Liver (tissue), 9 donors: ENCODE measurements around the gene AP5B1. TPM values are rescaled to one million over a fixed set of nuclear protein-coding genes. Genes with fewer than 3 reads are reported as not detected.

Source experiments
- DNase-seq: peaks from one replicate; pipeline ENCODE4 v3.0.0-alpha.2; 2017; ENCODE audit warnings: low spot score
- H3K27ac ChIP-seq, 2 donors: one replicate each; pipeline ENCODE4 v1.7.0; 2013; ENCODE audit warnings: inconsistent platforms in 2 of 2, low read length in 2 of 2, control low read depth in 1 of 2, low read depth in 1 of 2, mild to moderate bottlenecking in 1 of 2
- H3K27me3 ChIP-seq, 4 donors: one replicate each; pipeline versions ENCODE4 v1.6.1 to v1.7.0; 2013; ENCODE audit warnings: low read length in 3 of 4, inconsistent platforms in 1 of 4, mild to moderate bottlenecking in 1 of 4, moderate library complexity in 1 of 4; ENCODE audit not compliant: control insufficient read depth in 4 of 4, insufficient read depth in 4 of 4
- H3K36me3 ChIP-seq, 4 donors: one replicate each; pipeline versions ENCODE4 v1.6.1 to v1.7.0; 2013; ENCODE audit warnings: low read length in 3 of 4, mild to moderate bottlenecking in 3 of 4, low read depth in 1 of 4, moderate library complexity in 1 of 4; ENCODE audit not compliant: control insufficient read depth in 4 of 4, insufficient read depth in 3 of 4
- H3K4me1 ChIP-seq, 4 donors: one replicate each; pipeline versions ENCODE4 v1.6.1 to v1.7.0; 2013; ENCODE audit warnings: low read length in 3 of 4, mild to moderate bottlenecking in 3 of 4, moderate library complexity in 1 of 4; ENCODE audit not compliant: control insufficient read depth in 4 of 4, insufficient read depth in 4 of 4
- H3K4me3 ChIP-seq, 3 donors: one replicate each; pipeline versions ENCODE4 v1.6.1 to v1.7.0; 2013; ENCODE audit warnings: low read length in 3 of 3, control low read depth in 1 of 3, low read depth in 1 of 3, mild to moderate bottlenecking in 1 of 3
- H3K9ac ChIP-seq, 2 donors: one replicate each; pipeline ENCODE4 v1.7.0; 2013; ENCODE audit warnings: low read length in 2 of 2, mild to moderate bottlenecking in 2 of 2, moderate library complexity in 2 of 2, control low read depth in 1 of 2, low read depth in 1 of 2
- H3K9me3 ChIP-seq, 4 donors: one replicate each; pipeline versions ENCODE4 v1.6.1 to v1.7.0; 2013; ENCODE audit warnings: low read length in 3 of 4; ENCODE audit not compliant: control insufficient read depth in 4 of 4
- ATF3 ChIP-seq: IDR thresholded peaks from 2 replicates; pipeline ENCODE4 v1.6.1; 2016; ENCODE audit warnings: antibody characterized with exemption
- CTCF ChIP-seq: fragments of 150-350 bp; IDR thresholded peaks from 2 replicates; pipeline ENCODE4 v1.5.1; 2017; ENCODE audit warnings: improper control_type of control experiment, low read depth, low read length; ENCODE audit not compliant: missing input control
- FOXA2 ChIP-seq: IDR thresholded peaks from 2 replicates; pipeline ENCODE4 v1.6.1; 2016; ENCODE audit warnings: antibody characterized with exemption
- GABPA ChIP-seq, 2 donors: IDR thresholded peaks in 1 of 2; conservative IDR thresholded peaks in 1 of 2; 2 replicates each; pipeline ENCODE4 v1.6.1; 2016; ENCODE audit warnings: antibody characterized with exemption in 2 of 2, mild to moderate bottlenecking in 1 of 2, moderate library complexity in 1 of 2
- HNF4A ChIP-seq, 2 donors: conservative IDR thresholded peaks; 2 replicates each; pipeline ENCODE4 v1.6.1; 2016; ENCODE audit warnings: antibody characterized with exemption in 2 of 2, mild to moderate bottlenecking in 2 of 2
- HNF4G ChIP-seq: IDR thresholded peaks from 2 replicates; pipeline ENCODE4 v1.6.1; 2016; ENCODE audit warnings: antibody characterized with exemption
- JUND ChIP-seq, 2 donors: IDR thresholded peaks; 2 replicates each; pipeline ENCODE4 v1.6.1; 2016; ENCODE audit warnings: antibody characterized with exemption in 2 of 2
- MAX ChIP-seq: IDR thresholded peaks from 2 replicates; pipeline ENCODE4 v1.6.1; 2016; ENCODE audit warnings: antibody characterized with exemption
- NR2F2 ChIP-seq: IDR thresholded peaks from 2 replicates; pipeline ENCODE4 v1.6.1; 2016; ENCODE audit warnings: antibody characterized with exemption
- RAD21 ChIP-seq, 2 donors: IDR thresholded peaks; 2 replicates each; pipeline ENCODE4 v1.6.1; 2016; ENCODE audit warnings: antibody characterized with exemption in 2 of 2, mild to moderate bottlenecking in 2 of 2
- REST ChIP-seq: IDR thresholded peaks from 2 replicates; pipeline ENCODE4 v1.6.1; 2016; ENCODE audit warnings: antibody characterized with exemption, mild to moderate bottlenecking
- RXRA ChIP-seq, 2 donors: IDR thresholded peaks; 2 replicates each; pipeline ENCODE4 v1.6.1; 2017 to 2018; ENCODE audit warnings: antibody characterized with exemption in 2 of 2, mild to moderate bottlenecking in 1 of 2
- SP1 ChIP-seq: IDR thresholded peaks from 2 replicates; pipeline ENCODE4 v1.6.1; 2018; ENCODE audit warnings: antibody characterized with exemption, mild to moderate bottlenecking
- TAF1 ChIP-seq: conservative IDR thresholded peaks from 2 replicates; pipeline ENCODE4 v1.6.1; 2016; ENCODE audit warnings: antibody characterized with exemption, mild to moderate bottlenecking
- YY1 ChIP-seq: IDR thresholded peaks from 2 replicates; pipeline ENCODE4 v1.6.1; 2016; ENCODE audit warnings: antibody characterized with exemption, mild to moderate bottlenecking
- WGBS: extraction: QIAGEN DNeasy Blood & Tissue Kit; methylation state at CpG from one replicate; pipeline ENCODE4 v1.1.7; 2013; 5-methylcytosine and 5-hydroxymethylcytosine counted together
- polyA plus RNA-seq, 2 donors: library from polyadenylated mRNA; stranded (reverse) in 1 of 2; unstranded in 1 of 2; fragments of 200-250 nt in 1 of 2; fragments of >200 nt in 1 of 2; fragmentation: Nextera tagmentation in 1 of 2; extraction: Ambion mirVana in 1 of 2; gene quantifications; one replicate each; pipeline versions ENCODE4 v1.2.1 to v1.2.3, GENCODE V29; 2013 to 2015
- total RNA-seq, 2 donors: library from RNA; depleted of rRNA; stranded (reverse); fragments of >200 nt; gene quantifications; one replicate each; pipeline ENCODE4 v1.2.3, GENCODE V29; 2014
- donor health status: healthy.
- donor health status: healthy.
- donor health status: healthy.
- donor health status: healthy.
- donor health status: healthy.

AP5B1 gene
- total and polyA plus RNA-seq, 4 donors, result 2.0 to 10.8 (median 5.0) TPM

GRCh38 chr11:65790902-65791650 lies 10.3 kb upstream of the AP5B1 start:
- no peak for DNase-seq
- Histone ChIP-seq H3K9ac (no peak overlapping the region), H3K27ac (no peak overlapping the region), H3K4me1 (peaks cover 8 to 22% (median 15%) of the 10 kb centered on the region in 4 donors), H3K27me3 (peaks cover 0 to 9% (median 1%) of the 10 kb centered on the region in 4 donors), H3K36me3 (no peaks in the 10 kb centered on the region), H3K4me3 (no peak overlapping the region), H3K9me3 (no peaks in the 10 kb centered on the region)
- TF ChIP-seq CTCF (no peak), YY1 (no peak), SP1 (no peak), TAF1 (no peak), JUND (IDR thresholded peaks at IDR 0.05) (no peak)
- 90% methylated on average over 18 of the region's 18 CpGs for WGBS

GRCh38 chr11:65790104-65790901 lies 9.5 kb upstream of the AP5B1 start:
- Histone ChIP-seq H3K4me3 (no peak overlapping the region), H3K36me3 (no peaks in the 10 kb centered on the region), H3K9ac (no peak overlapping the region), H3K4me1 (peaks cover 8 to 23% (median 15%) of the 10 kb centered on the region in 4 donors), H3K27ac (no peak overlapping the region), H3K27me3 (peaks cover 0 to 9% (median 2%) of the 10 kb centered on the region in 4 donors), H3K9me3 (no peaks in the 10 kb centered on the region)
- 85% methylated on average over 13 of the region's 13 CpGs for WGBS
- no peak for DNase-seq
- TF ChIP-seq MAX (no peak), GABPA (IDR thresholded peaks at IDR 0.05 in 1 of 2, conservative IDR thresholded peaks at IDR 0.05 in 1 of 2) (no peak), HNF4G (no peak)

- peaks cover 0 to 9% (median 2%) of the 10 kb centered on the region in 4 donors for H3K27me3 ChIP-seq
- H3K9ac ChIP-seq, result no peak overlapping the region
- H3K4me1 ChIP-seq, result peaks cover 8 to 23% (median 15%) of the 10 kb centered on the region in 4 donors
- no peaks in the 10 kb centered on the region for H3K9me3 ChIP-seq
- DNase-seq, result no peak
- no peak overlapping the region for H3K4me3 ChIP-seq
- H3K36me3 ChIP-seq, result no peaks in the 10 kb centered on the region
- no peak overlapping the region for H3K27ac ChIP-seq
- WGBS, result 84% methylated on average over 14 of the region's 14 CpGs
- TF ChIP-seq ATF3, result no peak
- no peak for TF ChIP-seq TAF1
- no peak for TF ChIP-seq MAX
- TF ChIP-seq FOXA2, result no peak
- TF ChIP-seq HNF4G, result no peak
- no peak for TF ChIP-seq RXRA (IDR thresholded peaks at IDR 0.05)
- TF ChIP-seq NR2F2, result no peak
- TF ChIP-seq YY1, result no peak
- TF ChIP-seq CTCF, result no peak
- no peak for TF ChIP-seq RAD21 (IDR thresholded peaks at IDR 0.05)
- no peak for TF ChIP-seq REST
- TF ChIP-seq GABPA (IDR thresholded peaks at IDR 0.05 in 1 of 2, conservative IDR thresholded peaks at IDR 0.05 in 1 of 2), result no peak
- TF ChIP-seq HNF4A (conservative IDR thresholded peaks at IDR 0.05), result no peak
Observed at GRCh38 chr11:65789230-65790103, 8.7 kb upstream of the AP5B1 start.
